ENCODE measurements around the gene BSCL2. TPM values are rescaled to one million over a fixed set of nuclear protein-coding genes. Genes with fewer than 3 reads are reported as not detected.

Gene BSCL2
- total and polyA plus RNA-seq, 2 donors (not counting 1 experiment from before 2014, with no cell fraction given), result 35.5 to 62.1 TPM

DNA sequence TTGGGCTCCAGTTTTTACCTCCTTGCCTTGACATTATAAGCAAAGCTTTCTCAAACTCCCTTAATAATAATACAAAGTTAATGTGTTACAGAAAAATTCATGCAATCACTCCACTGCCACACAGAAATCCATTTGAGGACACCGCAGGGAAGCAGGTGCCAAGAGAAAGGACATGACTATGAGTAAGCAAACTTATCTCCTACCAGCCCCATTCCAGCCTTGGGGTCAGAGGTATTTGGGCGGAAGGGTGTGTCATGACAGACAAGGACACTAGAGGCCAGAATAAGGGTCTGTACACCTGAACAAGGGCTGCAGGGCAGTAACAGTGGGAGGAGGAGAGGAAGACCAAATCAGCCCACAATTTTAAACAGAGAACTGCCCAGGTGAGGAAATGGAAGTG lies 6.1 kb upstream of the BSCL2 start:
- Histone ChIP-seq H2AFZ (ENCODE audit: low read length) (no peak overlapping the region), H3K9me3 (ENCODE audit: control insufficient read depth, insufficient read depth, low read depth, low read length) (no peaks in the 10 kb centered on the region), H3K4me3 (replicated peaks in 1 of 4; ENCODE audit: control extremely low read depth in 1 of 4, insufficient read depth in 1 of 4, low read depth in 3 of 4, low read length in 4 of 4) (no peak overlapping the region), H3K79me2 (ENCODE audit: control insufficient read depth, insufficient read depth, low read length) (peaks cover 26% of the 10 kb centered on the region), H3K36me3 (ENCODE audit: control insufficient read depth, insufficient read depth, low read length) (peaks cover 26% of the 10 kb centered on the region), H3K27ac (ENCODE audit: insufficient read depth, low read length) (no peak overlapping the region), H3K4me1 (ENCODE audit: control insufficient read depth, extremely low read depth, insufficient read depth, low read length) (peaks cover 12% of the 10 kb centered on the region), H3K9ac (ENCODE audit: insufficient read depth, low read length) (no peak overlapping the region), H3K4me2 (ENCODE audit: extremely low read depth, insufficient read depth, low read length) (no peak overlapping the region), H4K20me1 (ENCODE audit: control insufficient read depth, extremely low read depth, insufficient read depth, low read length) (no peaks in the 10 kb centered on the region), H3K27me3 (ENCODE audit: control insufficient read depth, insufficient read depth, low read length) (no peaks in the 10 kb centered on the region)
- no peak for DNase-seq (ENCODE audit: low read depth in 2 of 2)
- TF ChIP-seq EZH2 (IDR thresholded peaks at IDR 0.05; ENCODE audit: low read length, missing control alignments), result no peak
- TF ChIP-seq CTCF (conservative IDR thresholded peaks at IDR 0.05 in 1 of 2, IDR thresholded peaks at IDR 0.05 in 1 of 2; ENCODE audit: low read depth in 1 of 2, low read length in 2 of 2), result no peak

- no peak overlapping the region for H3K4me3 ChIP-seq (replicated peaks in 1 of 4; ENCODE audit: control extremely low read depth in 1 of 4, insufficient read depth in 1 of 4, low read depth in 3 of 4, low read length in 4 of 4)
- no peak for TF ChIP-seq EZH2 (IDR thresholded peaks at IDR 0.05; ENCODE audit: low read length, missing control alignments)
- no peak for TF ChIP-seq CTCF (conservative IDR thresholded peaks at IDR 0.05 in 1 of 2, IDR thresholded peaks at IDR 0.05 in 1 of 2; ENCODE audit: low read depth in 1 of 2, low read length in 2 of 2)
- H3K79me2 ChIP-seq (ENCODE audit: control insufficient read depth, insufficient read depth, low read length), result peaks cover 23% of the 10 kb centered on the region
- H3K4me1 ChIP-seq (ENCODE audit: control insufficient read depth, extremely low read depth, insufficient read depth, low read length), result peaks cover 12% of the 10 kb centered on the region
- peaks cover 26% of the 10 kb centered on the region for H3K36me3 ChIP-seq (ENCODE audit: control insufficient read depth, insufficient read depth, low read length)
- no peak overlapping the region for H3K27ac ChIP-seq (ENCODE audit: insufficient read depth, low read length)
- H3K4me2 ChIP-seq (ENCODE audit: extremely low read depth, insufficient read depth, low read length), result no peak overlapping the region
- no peaks in the 10 kb centered on the region for H3K27me3 ChIP-seq (ENCODE audit: control insufficient read depth, insufficient read depth, low read length)
- no peak overlapping the region for H3K9ac ChIP-seq (ENCODE audit: insufficient read depth, low read length)
- no peak overlapping the region for H2AFZ ChIP-seq (ENCODE audit: low read length)
- H4K20me1 ChIP-seq (ENCODE audit: control insufficient read depth, extremely low read depth, insufficient read depth, low read length), result no peaks in the 10 kb centered on the region
- no peak for DNase-seq (ENCODE audit: low read depth in 2 of 2)
- H3K9me3 ChIP-seq (ENCODE audit: control insufficient read depth, insufficient read depth, low read depth, low read length), result no peaks in the 10 kb centered on the region
Measured at GRCh38 chr11:62712861-62713260, 5.6 kb upstream of the BSCL2 start.

- Histone ChIP-seq H3K79me2 (ENCODE audit: control insufficient read depth, insufficient read depth, low read length) (peaks cover 20% of the 10 kb centered on the region), H3K4me2 (ENCODE audit: extremely low read depth, insufficient read depth, low read length) (no peak overlapping the region), H3K36me3 (ENCODE audit: control insufficient read depth, insufficient read depth, low read length) (peaks cover 27% of the 10 kb centered on the region), H3K9ac (ENCODE audit: insufficient read depth, low read length) (no peak overlapping the region), H2AFZ (ENCODE audit: low read length) (no peak overlapping the region), H3K4me3 (replicated peaks in 1 of 4; ENCODE audit: control extremely low read depth in 1 of 4, insufficient read depth in 1 of 4, low read depth in 3 of 4, low read length in 4 of 4) (no peak overlapping the region), H3K4me1 (ENCODE audit: control insufficient read depth, extremely low read depth, insufficient read depth, low read length) (peaks cover 12% of the 10 kb centered on the region), H3K27me3 (ENCODE audit: control insufficient read depth, insufficient read depth, low read length) (no peaks in the 10 kb centered on the region), H4K20me1 (ENCODE audit: control insufficient read depth, extremely low read depth, insufficient read depth, low read length) (no peaks in the 10 kb centered on the region), H3K9me3 (ENCODE audit: control insufficient read depth, insufficient read depth, low read depth, low read length) (no peaks in the 10 kb centered on the region), H3K27ac (ENCODE audit: insufficient read depth, low read length) (no peak overlapping the region)
- no peak for DNase-seq (ENCODE audit: low read depth in 2 of 2)
- TF ChIP-seq CTCF (conservative IDR thresholded peaks at IDR 0.05 in 1 of 2, IDR thresholded peaks at IDR 0.05 in 1 of 2; ENCODE audit: low read depth in 1 of 2, low read length in 2 of 2) (no peak), EZH2 (IDR thresholded peaks at IDR 0.05; ENCODE audit: low read length, missing control alignments) (no peak)
Measured at GRCh38 chr11:62712276-62712812, 5.1 kb upstream of the BSCL2 start.
